Activated CD4-positive, alpha-beta T cell treated with anti-CD3 and anti-CD28 coated beads, Interleukin-2, Interleukin-4, amounts not matched to agents 100 ng/mL and 50 ng/mL, durations not matched to agents 16 hours and 8 hours (primary cell): ENCODE data around the gene SCN1B.
"Not testable (repeated sequence)": the region's sequence is repeated elsewhere in the genome, so short reads cannot be mapped to it uniquely, and the experiment has no call there.

Experiments used
- DNase-seq: peaks from one replicate; pipeline ENCODE4 v3.0.0-alpha.2; 2020; ENCODE audit warnings: low spot score

SCN1B gene

GRCh38 chr19:35030257-35031071, at the start of gene SCN1B:
Gene SCN1B (plus strand): TSS chr19:35030470. CDS start chr19:35030821, 351 bp downstream.
- peak; percentile 44 for DNase-seq

- no peak for DNase-seq
Measured at GRCh38 chr19:34982275-34982674, 48.0 kb upstream of the SCN1B start.

GRCh38 chr19:34983786-34984185, 46.5 kb upstream of the SCN1B start:
- DNase-seq = no peak

- DNase-seq = no peak
Measured at GRCh38 chr19:34984287-34984686, 46.0 kb upstream of the SCN1B start.

- DNase-seq = no peak
Measured at GRCh38 chr19:34985249-34986022, 44.8 kb upstream of the SCN1B start.

GRCh38 chr19:34988119-34988518, 42.2 kb upstream of the SCN1B start:
- DNase-seq = no peak

GRCh38 chr19:34989298-34989697, 41.0 kb upstream of the SCN1B start:
- DNase-seq = no peak

- peak; percentile 20 for DNase-seq
Measured at GRCh38 chr19:34990578-34991192, 39.6 kb upstream of the SCN1B start.

GRCh38 chr19:34991542-34992333, 38.5 kb upstream of the SCN1B start:
- no peak for DNase-seq

- DNase-seq = not testable (repeated sequence)
Measured at GRCh38 chr19:34992582-34992981, 37.7 kb upstream of the SCN1B start.

GRCh38 chr19:34994286-34994642, 36.0 kb upstream of the SCN1B start:
- no peak for DNase-seq

- no peak for DNase-seq
Measured at GRCh38 chr19:34994643-34995541, 35.4 kb upstream of the SCN1B start.

GRCh38 chr19:34995551-34995950, 34.7 kb upstream of the SCN1B start:
- DNase-seq = no peak

- no peak for DNase-seq
Measured at GRCh38 chr19:34997071-34997617, 33.1 kb upstream of the SCN1B start.

GRCh38 chr19:34998224-34998623, 32.0 kb upstream of the SCN1B start:
- not testable (repeated sequence) for DNase-seq

GRCh38 chr19:34998777-34999497, 31.3 kb upstream of the SCN1B start:
- no peak for DNase-seq

- peak; percentile 74 for DNase-seq
Measured at GRCh38 chr19:34999498-35000337, 30.6 kb upstream of the SCN1B start, which contains the start of gene GRAMD1A. Gene GRAMD1A (plus strand): TSS chr19:35000323. CDS start chr19:35000479, 156 bp downstream.

- no peak for DNase-seq
Measured at GRCh38 chr19:35000338-35000646, 30.0 kb upstream of the SCN1B start.
